Body of pancreas (tissue), 4 donors: ENCODE results near the gene TPRA1. TPM values are rescaled to one million over a fixed set of nuclear protein-coding genes. Genes with fewer than 3 reads are reported as not detected.

Source experiments
- ATAC-seq: fragments of 150-250 bp; one replicate; pipeline ENCODE4 v1.9.1; 2016
- DNase-seq, 4 donors: peaks; one replicate each; pipeline ENCODE4 v3.0.0-alpha.2; 2019
- H3K27ac ChIP-seq, 4 donors: fragments of 200-600 bp; sonication (generic); 1 replicate in 3 of 4; 2 replicates in 1 of 4; pipeline versions ENCODE4 v1.5.1 to v1.6.1; 2016 to 2019; ENCODE audit warnings: mild to moderate bottlenecking in 1 of 4, mixed read lengths in 1 of 4, moderate library complexity in 1 of 4
- H3K27me3 ChIP-seq, 2 donors: fragments of 200-600 bp; sonication (generic); one replicate each; pipeline ENCODE4 v1.6.0; 2016; ENCODE audit warnings: mild to moderate bottlenecking in 1 of 2
- H3K36me3 ChIP-seq, 2 donors: fragments of 200-600 bp; sonication (generic); replicated peaks in 1 of 2; 2 replicates each; pipeline ENCODE4 v1.5.1; 2016; ENCODE audit warnings: low read depth in 2 of 2; ENCODE audit not compliant: insufficient read depth in 1 of 2
- H3K4me1 ChIP-seq: fragments of 200-600 bp; sonication (generic); one replicate; pipeline ENCODE4 v1.6.0; 2016
- H3K4me3 ChIP-seq, 2 donors: fragments of 200-600 bp; sonication (generic); 1 replicate in 1 of 2; 2 replicates in 1 of 2; pipeline ENCODE4 v1.5.1; 2016 to 2019
- H3K9me3 ChIP-seq, 3 donors: fragments of 200-600 bp; sonication (generic); 1 replicate in 2 of 3; 2 replicates in 1 of 3; pipeline ENCODE4 v1.5.1; 2016
- CTCF ChIP-seq, 7 experiments: fragments of 450-650 bp in 4 of 7; fragments of 200-600 bp in 3 of 7; sonication (generic) in 3 of 7; IDR thresholded peaks; one replicate each; pipeline ENCODE4 v1.5.1; 2016 to 2019; ENCODE audit warnings: antibody characterized with exemption in 7 of 7
- POLR2A ChIP-seq, 3 donors: fragments of 450-650 bp; IDR thresholded peaks; one replicate each; pipeline ENCODE4 v1.6.1; 2016; ENCODE audit warnings: antibody characterized with exemption in 3 of 3, mild to moderate bottlenecking in 2 of 3
- WGBS, 2 donors: methylation state at CpG; one replicate each; pipeline ENCODE4 v1.1.5; 2017; 5-methylcytosine and 5-hydroxymethylcytosine counted together
- intact Hi-C: fragments of 100-400 bp; cut with DNase I; formaldehyde crosslinking; loops from one replicate; pipeline ENCODE4 v1.15.1; 2023
- total RNA-seq, 2 donors: library from RNA; depleted of rRNA; stranded (reverse); fragments of >200 nt; gene quantifications; one replicate each; pipeline ENCODE4 v1.1.0, GENCODE V29; 2016

TPRA1 gene
- total RNA-seq, 2 donors from 2014 or later = 31.4 to 31.6 TPM

GRCh38 chr3:127544803-127545201, 45.7 kb downstream of the TPRA1 start:
- H3K27ac ChIP-seq = no peak overlapping the region
- no peak for ATAC-seq
- intact Hi-C loops = loop anchor here (10.0 kb wide), 1 partner anchor 860 kb away; no protein-coding TSS in a partner anchor
- no peaks in the 10 kb centered on the region for H3K9me3 ChIP-seq
- no peaks in the 10 kb centered on the region for H3K27me3 ChIP-seq
- TF ChIP-seq POLR2A (IDR thresholded peaks at IDR 0.05) (no peak), CTCF (IDR thresholded peaks at IDR 0.05) (no peak)
- 82 to 85% methylated on average over 8 to 9 of the region's 9 CpGs for WGBS, 2 donors
- DNase-seq = no peak
- no peak overlapping the region for H3K4me3 ChIP-seq
- peaks cover 18% of the 10 kb centered on the region for H3K4me1 ChIP-seq
- no peaks in the 10 kb centered on the region for H3K36me3 ChIP-seq

GRCh38 chr3:127544192-127544802, 46.2 kb downstream of the TPRA1 start:
- peak; percentile 77 to 83 (median 80) for DNase-seq
- Histone ChIP-seq H3K4me1 (peaks cover 18% of the 10 kb centered on the region), H3K36me3 (no peaks in the 10 kb centered on the region), H3K27me3 (no peaks in the 10 kb centered on the region), H3K27ac (peak overlapping the region in 1 of 4 donors; percentile 11), H3K4me3 (no peak overlapping the region), H3K9me3 (no peaks in the 10 kb centered on the region)
- WGBS, 2 donors = 23 to 31% methylated on average over 9 to 10 of the region's 10 CpGs
- peak; percentile 49 for ATAC-seq
- TF ChIP-seq POLR2A (IDR thresholded peaks at IDR 0.05) (no peak), CTCF (IDR thresholded peaks at IDR 0.05) (peak; percentile 63 to 82 (median 68))
- intact Hi-C loops = loop anchor here (10.0 kb wide), 1 partner anchor 859 kb away; no protein-coding TSS in a partner anchor

- peaks cover 18% of the 10 kb centered on the region for H3K4me1 ChIP-seq
- ATAC-seq (no peak), DNase-seq (no peak)
- no peaks in the 10 kb centered on the region for H3K27me3 ChIP-seq
- 86 to 88% methylated on average over 12 of the region's 12 CpGs for WGBS, 2 donors
- H3K27ac ChIP-seq = no peak overlapping the region
- no peaks in the 10 kb centered on the region for H3K36me3 ChIP-seq
- intact Hi-C loops = loop anchor here (10.0 kb wide), 1 partner anchor 859 kb away; no protein-coding TSS in a partner anchor
- H3K9me3 ChIP-seq = no peaks in the 10 kb centered on the region
- no peak for TF ChIP-seq CTCF (IDR thresholded peaks at IDR 0.05)
- no peak for TF ChIP-seq POLR2A (IDR thresholded peaks at IDR 0.05)
- H3K4me3 ChIP-seq = no peak overlapping the region
Observed at GRCh38 chr3:127543441-127543840, 47.1 kb downstream of the TPRA1 start.

GRCh38 chr3:127542441-127542952, 48.0 kb downstream of the TPRA1 start:
- TF ChIP-seq CTCF (IDR thresholded peaks at IDR 0.05) = no peak
- TF ChIP-seq POLR2A (IDR thresholded peaks at IDR 0.05) = no peak
- WGBS, 2 donors = 47 to 48% methylated on average over 6 to 14 of the region's 14 CpGs
- peak overlapping the region in 1 of 4 donors; percentile 14 for H3K27ac ChIP-seq
- ATAC-seq (peak; percentile 47), DNase-seq (peak; percentile 33 to 80 (median 66))
- peaks cover 13% of the 10 kb centered on the region for H3K4me1 ChIP-seq
- no peaks in the 10 kb centered on the region for H3K27me3 ChIP-seq
- H3K9me3 ChIP-seq = no peaks in the 10 kb centered on the region
- H3K4me3 ChIP-seq = no peak overlapping the region
- intact Hi-C loops = loop anchor here (10.0 kb wide), 1 partner anchor 858 kb away; no protein-coding TSS in a partner anchor
- H3K36me3 ChIP-seq = no peaks in the 10 kb centered on the region
